Upper lobe of left lung (tissue), 4 donors: Measurements from ENCODE around the gene LEFTY2.

ENCODE experiments used
- EP300 ChIP-seq, 4 donors: sonication (generic); formaldehyde crosslinking; IDR thresholded peaks; one replicate each; pipeline ENCODE4 v1.5.1; 2017; ENCODE audit warnings: antibody characterized with exemption in 4 of 4, control low read depth in 2 of 4
- POLR2A ChIP-seq, 4 donors: fragments of 450-650 bp; IDR thresholded peaks; one replicate each; pipeline ENCODE4 v1.5.1; 2016 to 2017; ENCODE audit warnings: antibody characterized with exemption in 4 of 4, mild to moderate bottlenecking in 2 of 4
- POLR2AphosphoS5 ChIP-seq, 2 donors: sonication (generic); formaldehyde crosslinking; IDR thresholded peaks; one replicate each; pipeline ENCODE4 v1.5.1; 2017; ENCODE audit warnings: antibody characterized with exemption in 2 of 2
- TF ChIP-seq, protein P1 (sequence below), 6 experiments: fragments of 450-650 bp in 4 of 6; fragments of 200-600 bp in 2 of 6; sonication (generic) in 2 of 6; IDR thresholded peaks; one replicate each; pipeline ENCODE4 v1.5.1; 2016 to 2019; ENCODE audit warnings: antibody characterized with exemption in 6 of 6

DNA sequence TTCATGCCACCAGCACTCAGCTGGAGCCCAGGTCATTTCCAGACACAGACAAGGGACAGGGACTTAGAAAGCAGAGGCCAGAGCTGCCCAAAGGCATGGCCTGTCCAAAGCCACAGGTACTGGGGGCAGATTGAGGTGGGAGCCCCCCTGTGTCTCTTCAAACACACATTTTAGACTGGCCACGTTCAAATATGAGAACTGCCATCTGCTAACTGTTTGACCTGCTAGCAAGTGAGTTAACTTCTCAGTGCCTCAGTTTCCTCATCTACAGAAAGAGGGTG lies 862 bp upstream of the LEFTY2 start:
- no peak for TF ChIP-seq POLR2A (IDR thresholded peaks at IDR 0.05)
- TF ChIP-seq, protein P1, sequence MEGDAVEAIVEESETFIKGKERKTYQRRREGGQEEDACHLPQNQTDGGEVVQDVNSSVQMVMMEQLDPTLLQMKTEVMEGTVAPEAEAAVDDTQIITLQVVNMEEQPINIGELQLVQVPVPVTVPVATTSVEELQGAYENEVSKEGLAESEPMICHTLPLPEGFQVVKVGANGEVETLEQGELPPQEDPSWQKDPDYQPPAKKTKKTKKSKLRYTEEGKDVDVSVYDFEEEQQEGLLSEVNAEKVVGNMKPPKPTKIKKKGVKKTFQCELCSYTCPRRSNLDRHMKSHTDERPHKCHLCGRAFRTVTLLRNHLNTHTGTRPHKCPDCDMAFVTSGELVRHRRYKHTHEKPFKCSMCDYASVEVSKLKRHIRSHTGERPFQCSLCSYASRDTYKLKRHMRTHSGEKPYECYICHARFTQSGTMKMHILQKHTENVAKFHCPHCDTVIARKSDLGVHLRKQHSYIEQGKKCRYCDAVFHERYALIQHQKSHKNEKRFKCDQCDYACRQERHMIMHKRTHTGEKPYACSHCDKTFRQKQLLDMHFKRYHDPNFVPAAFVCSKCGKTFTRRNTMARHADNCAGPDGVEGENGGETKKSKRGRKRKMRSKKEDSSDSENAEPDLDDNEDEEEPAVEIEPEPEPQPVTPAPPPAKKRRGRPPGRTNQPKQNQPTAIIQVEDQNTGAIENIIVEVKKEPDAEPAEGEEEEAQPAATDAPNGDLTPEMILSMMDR (IDR thresholded peaks at IDR 0.05): no peak
- no peak for TF ChIP-seq EP300 (IDR thresholded peaks at IDR 0.05)
- no peak for TF ChIP-seq POLR2AphosphoS5 (IDR thresholded peaks at IDR 0.05)
